ENCODE results near the gene XAGE1B. TPM values are rescaled to one million over a fixed set of nuclear protein-coding genes. Genes with fewer than 3 reads are reported as not detected.

XAGE1B gene
- total RNA-seq, 1 donor from 2014 or later: not detected

Other genes starting within 250 kb of the XAGE1B start
- gene XAGE2, start 148.0 kb downstream of the XAGE1B start, total RNA-seq: not detected in 2 replicates
- not detected in 2 replicates for gene XAGE1A, start 21.3 kb downstream of the XAGE1B start, total RNA-seq
- gene SSX7, start 137.8 kb upstream of the XAGE1B start, total RNA-seq: not detected in 2 replicates
- 0.14 TPM in 1 of 2 replicates, not detected in the other for gene SSX2, start 190.1 kb upstream of the XAGE1B start, total RNA-seq
- not detected in 2 replicates for gene SSX2B, start 234.2 kb upstream of the XAGE1B start, total RNA-seq

Data from pulmonary artery endothelial cell (primary cell).